ENCODE measurements around the gene SLC27A2. TPM values are rescaled to one million over a fixed set of nuclear protein-coding genes. Genes with fewer than 3 reads are reported as not detected.

Gene SLC27A2
- total RNA-seq, 1 donor from 2014 or later: 0.86 TPM

- no peak for TF ChIP-seq CTCF (conservative IDR thresholded peaks at IDR 0.05)
- no peaks in the 10 kb centered on the region for H3K36me3 Mint-ChIP-seq (ENCODE audit: low read depth)
- H3K4me1 Mint-ChIP-seq: peaks cover 24% of the 10 kb centered on the region
- no peak overlapping the region for H3K27ac Mint-ChIP-seq (ENCODE audit: unreplicated experiment)
- H3K9me3 Mint-ChIP-seq: no peaks in the 10 kb centered on the region
- peak overlapping the region; percentile 88 for H3K4me3 Mint-ChIP-seq
- peaks cover 66% of the 10 kb centered on the region for H3K27me3 Mint-ChIP-seq (ENCODE audit: low read depth)
- DNase-seq (ENCODE audit: low read depth, low spot score): no peak
These were observed 1.3 kb downstream of the SLC27A2 start for GRCh38 chr15:50183112-50183794.

- no peak overlapping the region for H3K27ac Mint-ChIP-seq (ENCODE audit: unreplicated experiment)
- H3K9me3 Mint-ChIP-seq: no peaks in the 10 kb centered on the region
- no peaks in the 10 kb centered on the region for H3K36me3 Mint-ChIP-seq (ENCODE audit: low read depth)
- peaks cover 50% of the 10 kb centered on the region for H3K27me3 Mint-ChIP-seq (ENCODE audit: low read depth)
- TF ChIP-seq CTCF (conservative IDR thresholded peaks at IDR 0.05): no peak
- no peak for DNase-seq (ENCODE audit: low read depth, low spot score)
- H3K4me3 Mint-ChIP-seq: no peak overlapping the region
- peaks cover 24% of the 10 kb centered on the region for H3K4me1 Mint-ChIP-seq
These were observed 3.0 kb downstream of the SLC27A2 start for GRCh38 chr15:50184863-50185504.

GRCh38 chr15:50186090-50186489 lies 4.1 kb downstream of the SLC27A2 start:
- TF ChIP-seq CTCF (conservative IDR thresholded peaks at IDR 0.05): no peak
- no peaks in the 10 kb centered on the region for H3K9me3 Mint-ChIP-seq
- no peak overlapping the region for H3K4me3 Mint-ChIP-seq
- peaks cover 39% of the 10 kb centered on the region for H3K27me3 Mint-ChIP-seq (ENCODE audit: low read depth)
- peaks cover 24% of the 10 kb centered on the region for H3K4me1 Mint-ChIP-seq
- no peak overlapping the region for H3K27ac Mint-ChIP-seq (ENCODE audit: unreplicated experiment)
- no peak for DNase-seq (ENCODE audit: low read depth, low spot score)
- no peaks in the 10 kb centered on the region for H3K36me3 Mint-ChIP-seq (ENCODE audit: low read depth)

- H3K27ac Mint-ChIP-seq (ENCODE audit: unreplicated experiment): no peak overlapping the region
- H3K9me3 Mint-ChIP-seq: no peaks in the 10 kb centered on the region
- TF ChIP-seq CTCF (conservative IDR thresholded peaks at IDR 0.05): no peak
- H3K4me3 Mint-ChIP-seq: no peak overlapping the region
- peaks cover 32% of the 10 kb centered on the region for H3K27me3 Mint-ChIP-seq (ENCODE audit: low read depth)
- H3K4me1 Mint-ChIP-seq: peaks cover 24% of the 10 kb centered on the region
- DNase-seq (ENCODE audit: low read depth, low spot score): no peak
- H3K36me3 Mint-ChIP-seq (ENCODE audit: low read depth): no peaks in the 10 kb centered on the region
These were observed 4.8 kb downstream of the SLC27A2 start for GRCh38 chr15:50186752-50187151.

GRCh38 chr15:50187525-50187924 lies 5.5 kb downstream of the SLC27A2 start:
- Mint-ChIP-seq H3K4me1 (peaks cover 21% of the 10 kb centered on the region), H3K9me3 (no peaks in the 10 kb centered on the region), H3K27ac (ENCODE audit: unreplicated experiment) (no peak overlapping the region), H3K27me3 (ENCODE audit: low read depth) (peaks cover 27% of the 10 kb centered on the region), H3K4me3 (no peak overlapping the region), H3K36me3 (ENCODE audit: low read depth) (no peaks in the 10 kb centered on the region)
- TF ChIP-seq CTCF (conservative IDR thresholded peaks at IDR 0.05): no peak
- DNase-seq (ENCODE audit: low read depth, low spot score): no peak

All from neural crest cell (in vitro differentiated cells).